AG09309 (cell line): ENCODE measurements around the gene SATB2.

ENCODE experiments used
- DNase-seq: peaks from one replicate; pipeline ENCODE4 v3.0.0-alpha.2; 2010; ENCODE audit warnings: low read depth
- H3K4me3 ChIP-seq: 2 replicates; pipeline ENCODE4 v1.5.1; 2011; ENCODE audit warnings: mild to moderate bottlenecking, low read depth, low read length, moderate library complexity; ENCODE audit not compliant: control insufficient read depth
- TF ChIP-seq, protein P1 (sequence below): IDR thresholded peaks from 2 replicates; pipeline ENCODE4 v1.5.1; 2011; ENCODE audit warnings: mild to moderate bottlenecking, low read depth, low read length, inconsistent platforms; ENCODE audit not compliant: insufficient read depth, control insufficient read depth; ENCODE audit errors: missing control alignments

SATB2 gene

DNA sequence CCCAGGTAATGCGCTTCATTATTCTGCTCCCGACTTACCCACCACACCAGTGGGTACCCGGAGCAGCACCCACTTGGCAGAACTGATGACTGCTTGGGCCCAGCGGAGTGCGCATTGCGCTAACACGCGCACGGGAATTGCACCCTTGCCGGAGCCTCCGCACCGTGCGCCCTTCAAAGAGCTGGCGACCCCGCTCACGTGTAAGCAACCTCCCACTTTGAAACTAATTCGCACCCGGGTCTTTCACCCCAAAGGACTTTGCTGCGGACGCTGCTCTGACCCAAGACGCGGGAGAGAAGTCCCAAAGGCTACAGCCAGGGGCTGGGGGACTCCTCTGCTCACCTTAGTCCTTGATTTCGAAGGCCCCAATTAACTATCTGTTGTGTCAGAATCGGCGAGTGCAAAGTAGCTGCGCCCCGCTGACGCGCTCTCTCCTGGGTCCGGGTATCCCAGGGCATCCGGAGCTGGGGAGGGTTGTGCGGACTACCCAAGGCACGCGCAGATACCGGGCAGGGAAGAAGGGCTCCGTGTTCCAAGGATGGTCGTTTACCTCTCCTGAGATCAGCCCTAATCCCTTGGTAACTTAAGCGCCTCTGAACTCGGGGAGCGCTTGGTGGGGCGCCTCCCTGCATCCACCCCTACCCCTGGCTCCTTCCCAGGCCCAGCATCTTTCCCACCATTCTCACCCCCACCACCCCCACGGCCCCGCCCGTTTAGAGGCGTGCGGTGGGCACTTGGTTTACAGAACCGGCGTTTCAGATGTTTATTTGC lies 13.1 kb upstream of the SATB2 start:
- peak overlapping the region; percentile 31 for H3K4me3 ChIP-seq
- no peak for DNase-seq
- TF ChIP-seq, protein P1, sequence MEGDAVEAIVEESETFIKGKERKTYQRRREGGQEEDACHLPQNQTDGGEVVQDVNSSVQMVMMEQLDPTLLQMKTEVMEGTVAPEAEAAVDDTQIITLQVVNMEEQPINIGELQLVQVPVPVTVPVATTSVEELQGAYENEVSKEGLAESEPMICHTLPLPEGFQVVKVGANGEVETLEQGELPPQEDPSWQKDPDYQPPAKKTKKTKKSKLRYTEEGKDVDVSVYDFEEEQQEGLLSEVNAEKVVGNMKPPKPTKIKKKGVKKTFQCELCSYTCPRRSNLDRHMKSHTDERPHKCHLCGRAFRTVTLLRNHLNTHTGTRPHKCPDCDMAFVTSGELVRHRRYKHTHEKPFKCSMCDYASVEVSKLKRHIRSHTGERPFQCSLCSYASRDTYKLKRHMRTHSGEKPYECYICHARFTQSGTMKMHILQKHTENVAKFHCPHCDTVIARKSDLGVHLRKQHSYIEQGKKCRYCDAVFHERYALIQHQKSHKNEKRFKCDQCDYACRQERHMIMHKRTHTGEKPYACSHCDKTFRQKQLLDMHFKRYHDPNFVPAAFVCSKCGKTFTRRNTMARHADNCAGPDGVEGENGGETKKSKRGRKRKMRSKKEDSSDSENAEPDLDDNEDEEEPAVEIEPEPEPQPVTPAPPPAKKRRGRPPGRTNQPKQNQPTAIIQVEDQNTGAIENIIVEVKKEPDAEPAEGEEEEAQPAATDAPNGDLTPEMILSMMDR, result no peak

DNA sequence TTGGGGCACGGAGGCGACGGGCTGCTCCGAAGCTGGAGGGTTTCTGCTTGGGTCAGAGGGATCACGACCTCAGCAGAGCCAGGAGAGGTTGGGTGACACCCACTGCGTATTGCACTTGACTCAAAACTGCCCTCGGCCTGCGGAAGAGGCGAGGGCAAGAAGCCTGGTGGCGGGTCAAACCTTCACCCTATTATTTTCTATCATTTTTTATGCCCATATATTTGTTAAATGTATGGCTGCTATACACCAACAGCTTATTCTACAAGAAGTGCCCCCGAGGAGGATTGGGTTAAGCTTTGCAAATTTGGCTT lies 12.6 kb upstream of the SATB2 start:
- H3K4me3 ChIP-seq, result no peak overlapping the region
- no peak for DNase-seq
- TF ChIP-seq, protein P1, result no peak

DNA sequence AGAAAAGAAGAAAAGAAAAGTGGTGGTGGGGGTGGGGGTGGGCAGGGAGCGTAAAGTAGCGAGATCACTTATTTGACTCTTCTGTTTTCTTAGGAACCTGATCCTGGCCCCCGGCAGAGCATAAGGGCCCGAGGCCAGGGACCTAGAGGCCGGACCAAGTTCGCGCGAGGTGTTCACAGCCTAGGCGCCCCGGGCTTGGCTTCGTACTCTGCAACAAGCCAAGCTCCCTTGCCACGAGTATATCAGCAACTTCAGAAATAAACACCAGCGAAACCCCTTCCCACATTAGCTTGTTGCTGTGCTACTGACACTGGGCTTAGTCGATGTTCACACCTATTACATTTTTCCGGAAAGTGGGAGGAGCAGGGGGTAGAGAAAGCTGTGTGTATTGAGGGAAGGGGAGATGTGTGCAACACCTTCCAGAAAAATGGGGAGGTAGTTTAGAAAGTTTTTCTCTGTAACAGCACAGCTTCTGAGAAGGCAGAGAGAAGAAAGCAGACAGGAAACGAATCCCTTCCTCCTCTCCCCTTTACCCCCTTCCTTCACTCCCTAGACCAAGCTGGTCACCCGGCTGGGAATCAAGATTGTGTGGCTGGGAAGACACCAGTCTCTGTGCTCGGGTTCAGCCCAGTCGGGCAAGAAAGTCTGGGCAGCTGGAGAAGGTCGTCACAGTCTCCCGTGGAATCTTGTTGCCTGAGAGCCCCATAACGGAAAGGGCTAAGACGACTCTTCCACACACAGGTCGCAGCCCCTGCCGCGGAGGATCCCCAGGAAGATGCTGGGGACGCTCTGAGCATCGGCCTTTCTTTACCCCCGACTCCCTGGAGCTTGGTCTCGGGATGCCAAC lies 12.0 kb upstream of the SATB2 start:
- H3K4me3 ChIP-seq, result no peak overlapping the region

DNA sequence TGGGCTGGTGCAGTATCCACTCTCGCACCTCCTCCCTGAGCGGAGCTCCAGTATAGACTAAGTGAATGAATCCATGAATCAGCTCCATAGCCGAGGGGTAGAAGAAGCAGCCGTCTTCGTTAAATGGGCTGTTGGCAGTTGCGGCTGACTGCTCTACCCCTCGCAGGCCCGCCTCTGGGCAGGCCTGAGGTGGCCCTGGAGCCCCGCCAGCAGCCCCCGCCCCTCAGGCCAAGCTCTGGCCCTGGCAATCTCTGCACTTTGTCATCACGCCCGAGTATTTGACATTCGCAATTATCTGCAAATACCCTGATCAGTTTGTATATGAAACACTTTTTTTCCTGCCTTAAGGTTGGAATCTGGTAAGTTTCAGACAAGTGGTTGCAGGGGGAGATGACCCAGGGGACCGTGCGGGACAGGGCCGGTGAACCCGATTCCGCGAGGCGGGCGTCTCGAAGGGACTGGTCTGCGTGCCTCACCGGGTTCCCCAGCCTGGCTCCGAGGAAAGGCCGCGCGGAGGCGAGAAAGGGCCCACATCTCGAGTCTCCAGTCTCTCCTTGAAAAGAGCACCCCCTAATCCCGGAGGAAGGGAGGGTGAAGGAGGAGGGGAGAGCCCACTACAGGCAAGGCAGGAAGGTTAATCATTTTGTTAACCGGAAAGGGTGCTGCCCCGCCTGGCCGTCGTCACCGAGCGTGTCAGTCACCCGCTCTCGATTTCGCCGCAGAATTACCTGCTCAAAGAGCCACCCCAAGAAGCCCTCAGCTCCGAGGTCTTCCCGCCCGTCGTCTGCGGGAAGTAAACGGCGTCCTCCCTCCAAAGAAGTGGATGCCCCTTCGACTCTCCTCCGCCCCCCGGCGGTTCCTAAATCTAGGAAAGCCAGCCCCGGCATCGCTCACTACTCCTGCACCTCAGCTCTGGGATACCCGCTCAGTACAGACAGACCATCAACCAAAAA lies 11.1 kb upstream of the SATB2 start:
- no peak overlapping the region for H3K4me3 ChIP-seq

More for the DNA sequence above, 12.0 kb upstream of the SATB2 start:
- TF ChIP-seq, protein P1, result no peak
- DNase-seq, result no peak

DNA sequence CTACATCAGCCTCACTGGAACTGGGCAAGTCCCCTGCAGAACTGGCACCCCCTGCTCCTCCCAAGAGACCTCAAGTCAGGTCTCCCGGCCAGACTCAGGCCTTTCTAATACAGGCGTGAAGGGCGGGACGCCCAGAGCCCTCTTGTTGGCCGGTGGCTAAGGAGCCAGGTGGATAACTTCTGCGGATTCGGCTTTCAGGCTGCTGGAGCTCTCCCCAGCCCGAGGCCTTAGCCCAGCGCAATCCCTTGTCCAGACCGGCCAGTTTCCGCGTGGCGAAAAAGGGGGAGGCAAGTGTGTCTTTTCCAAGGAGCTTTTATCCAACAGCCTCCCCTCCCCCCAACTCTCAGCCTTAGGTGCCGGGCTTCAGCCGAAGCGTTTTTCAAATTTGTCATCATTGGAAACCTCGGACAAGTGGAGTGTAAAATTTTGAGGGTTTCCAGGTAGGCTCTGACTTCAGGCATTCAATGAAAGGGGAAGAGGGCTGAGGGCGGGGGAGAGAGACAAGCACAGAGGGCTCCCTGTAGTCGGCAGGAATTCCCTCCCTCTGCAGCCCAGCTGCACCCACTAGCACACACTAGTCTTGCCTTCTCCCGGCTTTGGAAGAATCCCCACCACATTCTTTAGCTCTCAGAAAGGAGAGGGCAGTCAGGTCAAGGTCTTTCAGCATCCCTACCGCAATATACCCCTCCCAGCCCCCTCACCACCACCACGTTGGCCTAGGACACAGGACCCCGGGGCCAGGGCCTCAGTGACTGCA lies 9.5 kb upstream of the SATB2 start:
- no peak overlapping the region for H3K4me3 ChIP-seq
- TF ChIP-seq, protein P1, result no peak

More for the DNA sequence above, 11.1 kb upstream of the SATB2 start:
- DNase-seq, result no peak
- TF ChIP-seq, protein P1, result no peak

DNA sequence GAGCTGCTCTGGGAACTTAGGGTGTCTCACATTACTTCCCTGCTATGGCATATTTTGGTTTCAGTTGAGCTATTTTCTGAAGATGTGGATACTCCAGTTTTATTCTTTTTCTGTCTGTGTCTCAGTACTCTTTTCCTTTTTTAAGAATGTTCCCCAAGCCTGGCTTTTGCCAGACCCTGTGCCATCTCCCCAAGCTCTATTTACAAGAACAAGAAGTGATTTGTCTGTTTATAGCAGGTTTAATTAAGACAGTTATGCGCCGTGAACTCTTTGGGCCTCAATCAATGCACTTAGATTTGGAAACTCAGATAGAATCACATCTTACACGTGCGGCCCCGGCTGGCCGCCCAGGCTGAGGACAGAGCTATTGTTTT lies 8.9 kb upstream of the SATB2 start:
- no peak overlapping the region for H3K4me3 ChIP-seq
- DNase-seq, result no peak
- TF ChIP-seq, protein P1, result no peak

More for the DNA sequence above, 9.5 kb upstream of the SATB2 start:
- DNase-seq, result no peak
